H9 (cell line): ENCODE data around the gene TSSC4. TPM values are rescaled to one million over a fixed set of nuclear protein-coding genes. Genes with fewer than 3 reads are reported as not detected.

Source experiments
- DNase-seq: peaks from one replicate; pipeline ENCODE4 v3.0.0-alpha.2; 2017
- H2AFZ ChIP-seq: one replicate; pipeline ENCODE4 v1.6.1; 2013; ENCODE audit warnings: mild to moderate bottlenecking, low read length, control low read depth, moderate library complexity
- H2AK5ac ChIP-seq: 2 replicates; pipeline ENCODE4 v1.6.1; 2013; ENCODE audit warnings: low read length, control low read depth, mixed read lengths; ENCODE audit not compliant: insufficient read length
- H2BK120ac ChIP-seq: one replicate; pipeline ENCODE4 v1.6.1; 2013; ENCODE audit warnings: low read depth, mild to moderate bottlenecking, low read length, control low read depth, inconsistent platforms; ENCODE audit not compliant: poor library complexity, severe bottlenecking
- H2BK12ac ChIP-seq: 2 replicates; pipeline ENCODE4 v1.6.1; 2013; ENCODE audit warnings: low read length, control low read depth, mixed read lengths, low read depth; ENCODE audit not compliant: insufficient read length
- H2BK15ac ChIP-seq: 2 replicates; pipeline ENCODE4 v1.6.1; 2013; ENCODE audit warnings: low read depth, low read length, control low read depth
- H2BK20ac ChIP-seq: one replicate; pipeline ENCODE4 v1.6.1; 2013; ENCODE audit warnings: low read depth, mild to moderate bottlenecking, low read length, control low read depth, inconsistent platforms; ENCODE audit not compliant: poor library complexity, severe bottlenecking
- H2BK5ac ChIP-seq: 2 replicates; pipeline ENCODE4 v1.6.1; 2013; ENCODE audit warnings: low read length, control low read depth, mixed read lengths; ENCODE audit not compliant: insufficient read length
- H3K14ac ChIP-seq: 2 replicates; pipeline ENCODE4 v1.6.1; 2013; ENCODE audit warnings: low read length, control low read depth; ENCODE audit not compliant: insufficient read depth
- H3K18ac ChIP-seq: 2 replicates; pipeline ENCODE4 v1.6.1; 2013; ENCODE audit warnings: low read depth, mild to moderate bottlenecking, mixed read lengths, low read length, control low read depth; ENCODE audit not compliant: insufficient read length
- H3K23ac ChIP-seq: 2 replicates; pipeline ENCODE4 v1.6.1; 2013; ENCODE audit warnings: low read length, control low read depth, mixed read lengths, low read depth; ENCODE audit not compliant: insufficient read length
- H3K23me2 ChIP-seq: 2 replicates; pipeline ENCODE4 v1.6.1; 2013; ENCODE audit warnings: low read depth, mild to moderate bottlenecking, mixed read lengths, low read length, control low read depth; ENCODE audit not compliant: insufficient read length, poor library complexity, severe bottlenecking
- H3K27ac ChIP-seq: 2 replicates; pipeline ENCODE4 v1.5.1; 2013; ENCODE audit warnings: low read length, control low read depth, mixed read lengths, low read depth; ENCODE audit not compliant: insufficient read length
- H3K27me3 ChIP-seq: 2 replicates; pipeline ENCODE4 v1.6.1; 2013; ENCODE audit warnings: low read length, control low read depth, inconsistent platforms; ENCODE audit not compliant: insufficient read depth
- H3K4ac ChIP-seq: 2 replicates; pipeline ENCODE4 v1.6.1; 2013; ENCODE audit warnings: low read depth, mild to moderate bottlenecking, control low read depth, inconsistent platforms, low read length, moderate library complexity
- H3K4me1 ChIP-seq: 2 replicates; pipeline ENCODE4 v1.6.1; 2013; ENCODE audit warnings: low read length, control low read depth, inconsistent platforms; ENCODE audit not compliant: insufficient read depth
- H3K4me2 ChIP-seq: 2 replicates; pipeline ENCODE4 v1.6.1; 2013; ENCODE audit warnings: low read length, control low read depth, mixed read lengths; ENCODE audit not compliant: insufficient read length, insufficient read depth
- H3K56ac ChIP-seq: 2 replicates; pipeline ENCODE4 v1.6.1; 2013; ENCODE audit warnings: low read depth, mild to moderate bottlenecking, mixed read lengths, low read length, control low read depth; ENCODE audit not compliant: insufficient read length
- H3K79me1 ChIP-seq: 2 replicates; pipeline ENCODE4 v1.6.1; 2013; ENCODE audit warnings: low read depth, mild to moderate bottlenecking, moderate library complexity, low read length, control low read depth, inconsistent platforms; ENCODE audit not compliant: insufficient read depth, poor library complexity, severe bottlenecking
- H3K79me2 ChIP-seq: 2 replicates; pipeline ENCODE4 v1.6.1; 2013; ENCODE audit warnings: low read length, control low read depth, inconsistent platforms; ENCODE audit not compliant: insufficient read depth
- H3K9ac ChIP-seq: 2 replicates; pipeline ENCODE4 v1.6.1; 2013; ENCODE audit warnings: low read length, control low read depth, mixed read lengths; ENCODE audit not compliant: insufficient read length; ENCODE audit errors: extremely low read depth
- H3K9me3 ChIP-seq: one replicate; pipeline ENCODE4 v1.6.1; 2013; ENCODE audit warnings: low read depth, low read length, inconsistent platforms; ENCODE audit not compliant: control insufficient read depth
- H3T11ph ChIP-seq: one replicate; pipeline ENCODE4 v1.6.1; 2013; ENCODE audit warnings: mild to moderate bottlenecking, low read length, control low read depth, inconsistent platforms
- H4K20me1 ChIP-seq: one replicate; pipeline ENCODE4 v1.6.1; 2013; ENCODE audit not compliant: control insufficient read depth, insufficient read length, insufficient read depth
- H4K5ac ChIP-seq: 2 replicates; pipeline ENCODE4 v1.6.1; 2013; ENCODE audit warnings: low read depth, mild to moderate bottlenecking, mixed read lengths, low read length, control low read depth; ENCODE audit not compliant: insufficient read length
- H4K8ac ChIP-seq: replicated peaks from 2 replicates; pipeline ENCODE4 v1.6.1; 2013; ENCODE audit warnings: low read length, control low read depth, mixed read lengths, low read depth; ENCODE audit not compliant: insufficient read length
- H4K91ac ChIP-seq: 2 replicates; pipeline ENCODE4 v1.6.1; 2013; ENCODE audit warnings: low read depth, mild to moderate bottlenecking, moderate library complexity, mixed read lengths, low read length, control low read depth; ENCODE audit not compliant: insufficient read length
- H3K27ac Mint-ChIP-seq, 3 experiments: 2 replicates in 2 of 3; 3 replicates in 1 of 3; pipeline ENCODE4 v1.8.0; 2020 to 2021; ENCODE audit warnings: mixed read lengths in 3 of 3, mild to moderate bottlenecking in 1 of 3, moderate library complexity in 1 of 3
- H3K27me3 Mint-ChIP-seq: 2 replicates; pipeline ENCODE4 v1.8.0; 2021; ENCODE audit warnings: low read depth, mild to moderate bottlenecking, moderate library complexity, mixed read lengths
- H3K36me3 Mint-ChIP-seq, 3 experiments: 2 replicates in 2 of 3; 3 replicates in 1 of 3; pipeline ENCODE4 v1.8.0; 2020 to 2021; ENCODE audit warnings: low read depth in 3 of 3, mixed read lengths in 3 of 3; ENCODE audit not compliant: insufficient read depth in 1 of 3
- H3K4me1 Mint-ChIP-seq, 2 experiments: 2 replicates each; pipeline ENCODE4 v1.8.0; 2020; ENCODE audit warnings: mixed read lengths in 2 of 2
- H3K4me3 Mint-ChIP-seq, 2 experiments: 2 replicates in 1 of 2; 3 replicates in 1 of 2; pipeline ENCODE4 v1.8.0; 2020 to 2021; ENCODE audit warnings: mild to moderate bottlenecking in 2 of 2, mixed read lengths in 2 of 2, moderate library complexity in 1 of 2
- H3K9me3 Mint-ChIP-seq, 2 experiments: 2 replicates in 1 of 2; 3 replicates in 1 of 2; pipeline ENCODE4 v1.8.0; 2020; ENCODE audit warnings: mild to moderate bottlenecking in 2 of 2, mixed read lengths in 2 of 2, moderate library complexity in 1 of 2
- WGBS: extraction: QIAGEN DNeasy Blood & Tissue Kit; methylation state at CpG from one replicate; pipeline ENCODE4 v1.1.7; 2013; ENCODE audit warnings: missing lambda C conversion rate, low lambda C conversion rate, mixed read lengths; ENCODE audit not compliant: insufficient read length; ENCODE audit errors: extremely low coverage; 5-methylcytosine and 5-hydroxymethylcytosine counted together
- total RNA-seq: library from RNA; stranded (reverse); gene quantifications from 2 replicates; pipeline ENCODE4 v1.2.1, GENCODE V29; 2021
- TF ChIP-seq, protein P1 (sequence below): fragments of 200-600 bp; sonication (generic); conservative IDR thresholded peaks from 3 replicates; pipeline ENCODE4 v1.8.0; 2021; ENCODE audit warnings: antibody characterized with exemption, mild to moderate bottlenecking

Gene TSSC4
- total RNA-seq, 1 experiment from 2014 or later: 51.0 TPM

DNA sequence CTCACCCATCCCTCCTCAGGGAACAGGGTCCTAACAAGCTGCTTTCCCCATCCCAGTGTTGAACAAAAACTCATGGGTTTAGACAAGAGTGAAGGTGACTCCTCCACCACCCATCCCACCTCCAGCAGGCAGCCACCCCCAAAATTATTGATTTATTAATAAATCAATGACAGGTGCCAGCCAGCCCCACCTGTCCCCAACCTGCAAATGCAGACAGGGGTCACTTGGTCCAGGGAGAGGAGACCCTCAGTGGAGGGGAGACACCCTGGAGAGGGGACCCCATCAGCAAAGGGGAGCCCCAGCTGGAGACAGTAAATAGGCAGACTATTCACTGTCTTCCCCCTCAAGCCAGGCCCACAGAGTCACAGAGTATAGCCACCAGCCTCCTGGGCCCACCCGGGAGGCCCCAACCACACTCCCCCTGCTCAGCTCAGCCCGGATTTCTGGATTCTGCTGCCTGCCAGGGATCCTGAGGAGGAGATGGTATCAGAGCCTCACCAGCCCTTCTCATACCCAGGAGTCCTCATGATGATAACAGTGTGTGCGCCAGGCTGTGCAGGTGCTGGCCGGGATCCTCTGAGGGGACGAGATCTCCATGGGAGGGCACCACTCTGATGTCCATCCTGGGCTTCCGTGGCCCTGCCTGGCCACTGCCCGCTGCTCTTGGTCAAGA lies 32.2 kb upstream of the TSSC4 start:
- H3K4me2 ChIP-seq: no peak overlapping the region
- no peak overlapping the region for H2BK20ac ChIP-seq
- H2AK5ac ChIP-seq: no peak overlapping the region
- no peak overlapping the region for H3K27ac ChIP-seq
- H3K27me3 Mint-ChIP-seq: peaks cover 6% of the 10 kb centered on the region
- 0 out of 4 replicates have a peak, but pooled peaks cover 0 to 2% of the 10 kb centered on the region in 2 experiments for H3K4me1 Mint-ChIP-seq
- H3K27me3 ChIP-seq: no peaks in the 10 kb centered on the region
- H3K27ac Mint-ChIP-seq: no peak overlapping the region
- H4K91ac ChIP-seq: no peak overlapping the region
- no peak overlapping the region for H3K4me3 Mint-ChIP-seq
- no peaks in the 10 kb centered on the region for H4K20me1 ChIP-seq
- H2BK15ac ChIP-seq: no peak overlapping the region
- no CpG with 5 or more reads among the region's 7 CpGs for WGBS
- TF ChIP-seq, protein P1, sequence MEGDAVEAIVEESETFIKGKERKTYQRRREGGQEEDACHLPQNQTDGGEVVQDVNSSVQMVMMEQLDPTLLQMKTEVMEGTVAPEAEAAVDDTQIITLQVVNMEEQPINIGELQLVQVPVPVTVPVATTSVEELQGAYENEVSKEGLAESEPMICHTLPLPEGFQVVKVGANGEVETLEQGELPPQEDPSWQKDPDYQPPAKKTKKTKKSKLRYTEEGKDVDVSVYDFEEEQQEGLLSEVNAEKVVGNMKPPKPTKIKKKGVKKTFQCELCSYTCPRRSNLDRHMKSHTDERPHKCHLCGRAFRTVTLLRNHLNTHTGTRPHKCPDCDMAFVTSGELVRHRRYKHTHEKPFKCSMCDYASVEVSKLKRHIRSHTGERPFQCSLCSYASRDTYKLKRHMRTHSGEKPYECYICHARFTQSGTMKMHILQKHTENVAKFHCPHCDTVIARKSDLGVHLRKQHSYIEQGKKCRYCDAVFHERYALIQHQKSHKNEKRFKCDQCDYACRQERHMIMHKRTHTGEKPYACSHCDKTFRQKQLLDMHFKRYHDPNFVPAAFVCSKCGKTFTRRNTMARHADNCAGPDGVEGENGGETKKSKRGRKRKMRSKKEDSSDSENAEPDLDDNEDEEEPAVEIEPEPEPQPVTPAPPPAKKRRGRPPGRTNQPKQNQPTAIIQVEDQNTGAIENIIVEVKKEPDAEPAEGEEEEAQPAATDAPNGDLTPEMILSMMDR: no peak
- H3K79me2 ChIP-seq: no peaks in the 10 kb centered on the region
- no peak overlapping the region for H2BK12ac ChIP-seq
- no peak overlapping the region for H3K9ac ChIP-seq
- no peak overlapping the region for H4K5ac ChIP-seq
- no peak overlapping the region for H3K14ac ChIP-seq
- no peak overlapping the region for H2BK5ac ChIP-seq
- H4K8ac ChIP-seq: no peak overlapping the region
- no peak overlapping the region for H3K18ac ChIP-seq
- no peaks in the 10 kb centered on the region for H3K9me3 Mint-ChIP-seq
- H3K36me3 Mint-ChIP-seq: no peaks in the 10 kb centered on the region
- no peak overlapping the region for H3K23ac ChIP-seq
- DNase-seq: no peak
- H2AFZ ChIP-seq: no peak overlapping the region
- no peak overlapping the region for H3K56ac ChIP-seq
- no peaks in the 10 kb centered on the region for H3K9me3 ChIP-seq
- no peaks in the 10 kb centered on the region for H3K23me2 ChIP-seq
- no peak overlapping the region for H2BK120ac ChIP-seq
- no peak overlapping the region for H3T11ph ChIP-seq
- no peaks in the 10 kb centered on the region for H3K79me1 ChIP-seq
- no peak overlapping the region for H3K4ac ChIP-seq
- H3K4me1 ChIP-seq: no peaks in the 10 kb centered on the region
